KOPT-K1 (cell line): Measurements from ENCODE around the gene FAM185A.
"Not testable (repeated sequence)": the region's sequence is repeated elsewhere in the genome, so short reads cannot be mapped to it uniquely, and the experiment has no call there.

Experiments used
- H3K27ac ChIP-seq: fragments of 200-600 bp; sonication (generic); 2 replicates; pipeline ENCODE4 v1.5.1; 2016; ENCODE audit warnings: antibody characterized with exemption, mild to moderate bottlenecking, low read depth, low read length; ENCODE audit not compliant: poor library complexity, severe bottlenecking
- H3K36me3 ChIP-seq: fragments of 200-600 bp; sonication (generic); 2 replicates; pipeline ENCODE4 v1.5.1; 2017; ENCODE audit warnings: antibody characterized with exemption, mild to moderate bottlenecking, low read length, moderate library complexity; ENCODE audit not compliant: insufficient read depth
- H3K9me3 ChIP-seq: fragments of 200-600 bp; sonication (generic); 2 replicates; pipeline ENCODE4 v1.5.1; 2017; ENCODE audit warnings: antibody characterized with exemption, low read length, mild to moderate bottlenecking; ENCODE audit not compliant: insufficient read depth, poor library complexity, severe bottlenecking

FAM185A gene

GRCh38 chr7:102834466-102834865 lies 85.7 kb downstream of the FAM185A start:
- Histone ChIP-seq H3K27ac (no peak overlapping the region), H3K36me3 (peaks cover 3% of the 10 kb centered on the region; the same call in 1 of the 2 replicates)

GRCh38 chr7:102834999-102835398 lies 86.2 kb downstream of the FAM185A start:
- Histone ChIP-seq H3K9me3 (no peaks in the 10 kb centered on the region), H3K27ac (no peak overlapping the region), H3K36me3 (no peaks in the 10 kb centered on the region)

More at GRCh38 chr7:102834466-102834865, 85.7 kb downstream of the FAM185A start:
- no peaks in the 10 kb centered on the region for H3K9me3 ChIP-seq

- Histone ChIP-seq H3K27ac (no peak overlapping the region), H3K36me3 (no peaks in the 10 kb centered on the region), H3K9me3 (no peaks in the 10 kb centered on the region)
These were observed 87.6 kb downstream of the FAM185A start for GRCh38 chr7:102836191-102836919.

- H3K27ac ChIP-seq = no peak overlapping the region
- no peaks in the 10 kb centered on the region for H3K9me3 ChIP-seq
- H3K36me3 ChIP-seq = no peaks in the 10 kb centered on the region
These were observed 88.2 kb downstream of the FAM185A start for GRCh38 chr7:102836977-102837376.

- Histone ChIP-seq H3K27ac (no peak overlapping the region), H3K36me3 (no peaks in the 10 kb centered on the region), H3K9me3 (no peaks in the 10 kb centered on the region)
These were observed 89.0 kb downstream of the FAM185A start for GRCh38 chr7:102837802-102838201.

- H3K9me3 ChIP-seq, H3K27ac ChIP-seq, H3K36me3 ChIP-seq: not testable (repeated sequence)
These were observed 89.8 kb downstream of the FAM185A start for GRCh38 chr7:102838572-102839101.

- H3K36me3 ChIP-seq = no peaks in the 10 kb centered on the region
- no peaks in the 10 kb centered on the region for H3K9me3 ChIP-seq
- no peak overlapping the region for H3K27ac ChIP-seq
These were observed 91.6 kb downstream of the FAM185A start for GRCh38 chr7:102840404-102840803.

- H3K9me3 ChIP-seq = no peaks in the 10 kb centered on the region
- no peak overlapping the region for H3K27ac ChIP-seq
- no peaks in the 10 kb centered on the region for H3K36me3 ChIP-seq
These were observed 92.5 kb downstream of the FAM185A start for GRCh38 chr7:102841290-102841689.

- no peaks in the 10 kb centered on the region for H3K9me3 ChIP-seq
- no peak overlapping the region for H3K27ac ChIP-seq
- no peaks in the 10 kb centered on the region for H3K36me3 ChIP-seq
These were observed 93.5 kb downstream of the FAM185A start for GRCh38 chr7:102842284-102842683.

- H3K27ac ChIP-seq = no peak overlapping the region
- no peaks in the 10 kb centered on the region for H3K36me3 ChIP-seq
- H3K9me3 ChIP-seq = no peaks in the 10 kb centered on the region
These were observed 95.1 kb downstream of the FAM185A start for GRCh38 chr7:102843850-102844249.

GRCh38 chr7:102845346-102845745 lies 96.5 kb downstream of the FAM185A start:
- no peaks in the 10 kb centered on the region for H3K36me3 ChIP-seq
- H3K27ac ChIP-seq = no peak overlapping the region
- no peaks in the 10 kb centered on the region for H3K9me3 ChIP-seq

GRCh38 chr7:102849079-102849478 lies 100.3 kb downstream of the FAM185A start:
- Histone ChIP-seq H3K9me3 (no peaks in the 10 kb centered on the region), H3K27ac (no peak overlapping the region), H3K36me3 (no peaks in the 10 kb centered on the region)

- Histone ChIP-seq H3K27ac (no peak overlapping the region), H3K36me3 (no peaks in the 10 kb centered on the region), H3K9me3 (no peaks in the 10 kb centered on the region)
These were observed 100.7 kb downstream of the FAM185A start for GRCh38 chr7:102849538-102849937.

GRCh38 chr7:102856036-102856435 lies 107.2 kb downstream of the FAM185A start:
- H3K9me3 ChIP-seq = no peaks in the 10 kb centered on the region
- no peak overlapping the region for H3K27ac ChIP-seq
- no peaks in the 10 kb centered on the region for H3K36me3 ChIP-seq
